HG03039 (cell line): ENCODE data around the gene RGR.

ENCODE experiments used
- ATAC-seq: cut with Tn5 transposase; IDR thresholded peaks from one replicate; pipeline ENCODE4 v1.9.1; 2021; ENCODE audit warnings: mild to moderate bottlenecking, moderate library complexity; ENCODE audit not compliant: unreplicated experiment

Gene RGR

GRCh38 chr10:84244651-84245270, at the start of gene RGR:
TSS of gene RGR (plus strand) at chr10:84245053. CDS start at chr10:84245091, 38 bp downstream.
- no peak for ATAC-seq

DNA sequence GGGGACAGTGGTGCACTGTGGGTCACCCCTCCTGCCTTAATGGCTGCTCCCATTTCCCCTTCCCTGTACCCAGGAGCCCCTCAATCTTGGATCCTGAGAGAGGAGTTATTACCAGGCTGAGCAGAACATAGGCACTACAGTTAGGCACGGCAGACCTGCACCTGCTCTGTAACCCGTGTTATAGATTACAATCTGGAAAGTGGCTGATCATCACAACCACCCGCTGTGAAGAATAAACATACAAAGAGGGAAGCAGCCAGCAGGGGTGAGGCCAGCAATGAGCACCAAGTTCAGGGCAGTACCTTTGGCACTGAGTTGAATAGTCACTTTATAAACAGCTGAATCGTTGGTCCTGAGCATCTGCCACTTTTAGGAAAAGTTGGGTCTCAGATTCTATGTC, 48.8 kb upstream of the RGR start:
- no peak for ATAC-seq

- ATAC-seq = no peak
Observed at GRCh38 chr10:84196941-84197340, 47.9 kb upstream of the RGR start.

DNA sequence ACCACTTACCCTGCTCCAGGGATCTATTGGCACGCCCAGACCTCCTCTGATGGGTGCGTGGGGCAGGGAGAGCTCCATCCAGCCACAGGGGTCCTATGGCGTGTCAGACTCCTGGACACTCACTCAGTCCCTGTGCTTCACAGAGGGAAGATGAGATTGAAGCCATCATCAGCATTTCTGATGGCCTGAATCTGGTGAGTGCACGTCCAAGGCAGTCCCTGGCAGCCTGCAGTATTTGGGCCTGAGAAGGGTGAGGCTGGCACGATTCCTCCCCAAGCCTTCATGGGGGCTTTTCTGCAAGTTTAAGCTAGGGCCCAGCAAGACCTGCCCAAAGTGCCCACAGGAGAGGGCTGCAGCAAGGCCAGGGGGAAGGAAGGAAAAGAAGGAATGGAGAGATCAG, 47.2 kb upstream of the RGR start:
- no peak for ATAC-seq

DNA sequence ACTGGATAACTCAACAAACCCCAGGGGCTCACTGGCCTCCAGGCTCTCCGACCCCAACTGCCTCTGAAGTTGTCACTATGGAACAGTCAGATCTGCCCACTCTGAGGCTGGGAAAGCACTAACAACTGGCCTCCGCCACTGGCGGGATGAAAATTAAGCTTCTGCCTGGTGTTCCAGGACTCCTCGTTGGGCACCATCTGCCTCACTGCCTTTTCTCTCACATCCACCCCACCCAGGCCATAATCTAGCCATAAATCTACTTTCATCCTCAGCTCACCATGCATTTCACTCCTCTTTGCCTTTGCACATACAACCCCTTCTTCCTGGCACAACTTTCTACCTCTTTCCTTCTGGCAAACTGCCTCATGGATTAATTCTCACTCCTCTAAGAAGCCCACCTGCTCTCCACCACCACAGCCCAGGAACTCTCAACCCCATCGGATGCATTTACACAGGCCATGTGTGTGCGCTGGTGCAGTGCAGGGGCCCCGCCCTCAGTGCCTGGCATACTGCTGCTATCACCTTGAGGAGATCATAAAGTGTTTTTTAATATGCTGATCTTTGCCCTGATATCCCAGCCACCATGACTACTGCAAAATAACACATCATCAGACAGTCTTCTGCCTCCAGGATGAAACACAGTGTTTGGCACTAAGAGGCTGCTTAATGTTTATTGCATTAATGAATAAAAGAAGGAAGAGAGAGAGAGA, 46.5 kb upstream of the RGR start:
- no peak for ATAC-seq

GRCh38 chr10:84200537-84201243, 44.2 kb upstream of the RGR start:
- ATAC-seq = no peak

GRCh38 chr10:84201244-84201606, 43.6 kb upstream of the RGR start:
- ATAC-seq = no peak

GRCh38 chr10:84201682-84202081, 43.2 kb upstream of the RGR start:
- ATAC-seq = no peak

- ATAC-seq = no peak
Observed at GRCh38 chr10:84202349-84202748, 42.5 kb upstream of the RGR start.

- no peak for ATAC-seq
Observed at GRCh38 chr10:84204122-84204521, 40.7 kb upstream of the RGR start.

GRCh38 chr10:84204610-84205009, 40.2 kb upstream of the RGR start:
- ATAC-seq = no peak

DNA sequence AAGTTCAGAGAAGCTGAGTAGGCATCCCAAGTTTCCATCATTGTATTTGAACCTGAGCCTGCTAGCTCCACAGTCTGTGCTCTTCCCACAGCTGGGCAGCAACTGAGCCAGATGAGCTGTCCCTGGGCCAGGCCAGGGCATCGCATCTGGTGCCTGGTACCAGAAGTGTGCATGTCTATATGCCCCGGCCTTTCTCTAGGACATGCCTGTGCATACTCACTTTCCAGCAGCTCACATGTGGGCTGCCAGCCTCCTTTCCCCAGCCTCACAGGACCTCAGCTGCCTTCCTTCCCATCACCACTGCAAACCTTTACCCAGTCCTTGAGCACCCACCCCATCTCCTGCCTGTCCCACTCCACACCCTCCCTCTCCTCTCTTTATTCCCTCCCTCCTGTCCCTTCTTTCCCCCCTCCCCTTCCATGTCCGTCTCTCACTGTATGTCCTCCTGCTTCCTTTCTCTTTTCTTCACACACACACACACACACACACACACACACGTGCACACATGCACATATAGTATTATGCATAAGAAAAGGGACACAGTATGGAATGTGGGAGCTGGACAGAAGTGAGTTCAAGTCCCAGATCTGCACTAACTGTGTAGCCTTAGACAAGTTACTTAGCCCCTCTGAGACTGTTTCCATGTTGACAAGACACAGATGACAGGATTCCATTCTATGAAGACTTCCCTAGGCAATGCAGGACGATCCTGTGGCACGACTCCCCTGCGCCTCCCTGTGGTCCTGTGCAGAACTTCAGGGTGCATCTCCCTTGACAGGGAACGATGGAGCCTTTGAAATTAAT, 39.6 kb upstream of the RGR start:
- peak; percentile 51 for ATAC-seq

- no peak for ATAC-seq
Observed at GRCh38 chr10:84205853-84206525, 38.9 kb upstream of the RGR start.

- ATAC-seq = no peak
Observed at GRCh38 chr10:84208023-84208422, 36.8 kb upstream of the RGR start.

DNA sequence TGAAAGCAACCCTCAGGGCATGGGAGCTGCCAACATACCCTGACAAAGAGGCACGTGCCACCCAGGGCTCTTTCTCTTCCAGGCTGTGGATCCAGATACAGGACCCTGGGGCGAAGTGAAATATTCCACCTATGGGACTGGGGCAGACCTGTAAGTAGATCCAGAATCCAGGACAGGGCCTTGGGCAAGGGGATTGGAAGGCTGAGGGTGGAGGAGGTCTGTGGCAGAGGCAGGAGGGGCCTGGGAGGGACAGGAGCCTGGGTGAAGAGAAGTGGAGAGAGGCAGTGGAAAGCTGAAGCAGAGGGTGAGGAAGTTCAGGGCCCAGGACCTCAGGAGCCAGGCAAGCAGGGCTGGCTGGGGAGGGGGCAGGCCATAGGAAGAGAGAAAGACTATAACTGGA, 33.3 kb upstream of the RGR start:
- no peak for ATAC-seq

GRCh38 chr10:84212014-84212413, 32.8 kb upstream of the RGR start:
- no peak for ATAC-seq

DNA sequence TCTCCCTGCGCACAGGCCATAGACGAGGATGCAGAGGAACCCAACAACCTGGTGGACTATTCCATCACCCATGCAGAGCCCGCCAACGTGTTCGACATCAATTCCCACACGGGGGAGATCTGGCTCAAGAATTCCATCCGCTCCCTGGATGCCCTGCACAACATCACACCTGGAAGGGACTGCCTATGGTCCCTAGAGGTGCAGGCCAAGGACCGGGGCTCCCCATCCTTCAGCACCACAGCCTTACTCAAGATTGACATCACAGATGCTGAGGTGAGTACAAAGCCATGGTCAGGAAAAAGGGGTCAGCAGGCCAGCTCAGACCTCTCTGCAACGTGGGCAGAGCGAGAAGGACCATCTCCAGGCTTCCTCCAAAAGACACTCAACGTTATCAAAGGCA, 31.8 kb upstream of the RGR start:
- ATAC-seq = no peak

DNA sequence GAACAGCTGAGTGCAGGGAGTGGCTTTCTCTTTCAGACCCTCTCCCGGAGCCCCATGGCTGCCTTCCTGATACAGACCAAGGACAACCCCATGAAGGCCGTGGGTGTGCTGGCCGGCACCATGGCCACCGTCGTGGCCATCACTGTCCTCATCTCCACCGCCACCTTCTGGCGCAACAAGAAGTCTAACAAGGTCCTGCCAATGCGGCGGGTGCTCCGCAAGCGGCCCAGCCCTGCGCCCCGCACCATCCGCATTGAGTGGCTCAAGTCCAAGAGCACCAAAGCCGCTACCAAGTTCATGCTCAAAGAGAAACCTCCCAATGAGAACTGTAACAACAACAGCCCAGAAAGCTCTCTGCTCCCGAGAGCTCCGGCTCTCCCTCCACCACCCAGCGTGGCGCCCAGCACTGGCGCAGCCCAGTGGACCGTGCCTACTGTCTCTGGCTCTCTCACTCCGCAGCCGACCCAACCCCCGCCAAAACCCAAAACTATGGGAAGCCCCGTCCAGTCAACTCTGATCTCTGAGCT, 30.7 kb upstream of the RGR start:
- ATAC-seq = no peak

DNA sequence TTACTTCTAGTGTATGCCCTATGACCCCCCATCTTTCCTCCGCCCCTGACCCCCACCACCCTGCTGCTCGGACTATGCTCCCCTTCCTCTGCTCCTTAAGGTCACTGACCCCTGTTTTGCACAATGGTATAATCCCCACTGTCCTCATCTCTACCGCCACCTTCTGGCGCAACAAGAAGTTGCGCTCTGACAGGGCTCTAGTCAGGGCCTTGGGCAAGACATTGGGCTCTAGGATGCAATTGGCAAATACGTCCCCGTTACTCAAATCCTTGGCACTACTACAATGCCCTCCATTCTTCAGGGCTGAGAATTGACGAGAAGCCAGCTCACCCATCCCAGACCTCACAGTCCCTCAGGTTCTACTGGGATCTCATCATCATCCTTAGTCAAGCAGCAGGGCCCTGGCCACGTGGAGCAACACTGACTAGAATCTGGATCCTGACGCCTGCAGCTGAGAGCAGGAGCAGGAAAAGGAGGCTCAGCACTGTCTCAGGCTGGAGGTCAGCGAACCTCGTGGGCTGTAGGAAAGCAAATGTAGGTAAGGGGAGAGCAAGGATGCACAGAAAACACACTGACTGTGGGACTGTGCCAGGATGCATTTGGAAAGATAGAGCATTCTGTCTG, 30.1 kb upstream of the RGR start:
- ATAC-seq = no peak

DNA sequence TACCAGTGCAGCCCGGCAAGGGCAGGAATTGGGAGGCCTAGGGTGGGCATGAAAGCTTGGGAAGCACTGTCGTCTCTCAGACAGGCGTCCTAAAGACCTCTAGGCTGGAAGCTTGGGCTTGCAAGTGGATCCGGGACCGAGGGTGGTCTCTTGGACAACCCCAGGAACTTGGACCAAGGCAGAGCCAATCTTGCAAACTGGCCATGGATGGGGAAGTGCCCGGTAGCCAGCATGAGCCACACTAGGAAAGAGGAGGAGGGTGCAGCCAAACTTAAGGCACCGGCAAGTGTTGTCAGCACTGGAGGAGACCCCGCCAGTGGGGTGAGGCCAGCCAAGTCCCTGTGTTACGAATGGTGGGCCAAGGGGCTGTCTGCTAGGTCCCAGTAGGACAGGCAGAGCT, 28.0 kb upstream of the RGR start:
- ATAC-seq = no peak
